Measurements from ENCODE around the gene SLC2A8.

GRCh38 chr9:127419348-127419747 is 22.4 kb downstream of the SLC2A8 start:
- TF ChIP-seq CTCF (IDR thresholded peaks at IDR 0.05): no peak
- TF ChIP-seq POLR2A (IDR thresholded peaks at IDR 0.05): no peak
